Neural crest cell (in vitro differentiated cells): ENCODE results near the gene IRX5. TPM values are rescaled to one million over a fixed set of nuclear protein-coding genes. Genes with fewer than 3 reads are reported as not detected.

ENCODE experiments used
- DNase-seq: peaks from one replicate; pipeline ENCODE4 v3.0.0; 2021; ENCODE audit warnings: low read depth, mixed read lengths, low spot score
- H3K27ac Mint-ChIP-seq: one replicate; pipeline ENCODE4 v1.8.0; 2021; ENCODE audit warnings: mild to moderate bottlenecking, mixed read lengths; ENCODE audit not compliant: unreplicated experiment
- H3K27me3 Mint-ChIP-seq: 2 replicates; pipeline ENCODE4 v1.8.0; 2021; ENCODE audit warnings: low read depth, mild to moderate bottlenecking, mixed read lengths
- H3K36me3 Mint-ChIP-seq: 2 replicates; pipeline ENCODE4 v1.8.0; 2021; ENCODE audit warnings: low read depth, mild to moderate bottlenecking, mixed read lengths
- H3K4me1 Mint-ChIP-seq: 2 replicates; pipeline ENCODE4 v1.8.0; 2021; ENCODE audit warnings: mixed read lengths
- H3K4me3 Mint-ChIP-seq: one replicate; pipeline ENCODE4 v1.8.0; 2021; ENCODE audit warnings: mild to moderate bottlenecking, mixed read lengths
- H3K9me3 Mint-ChIP-seq: 2 replicates; pipeline ENCODE4 v1.8.0; 2021; ENCODE audit warnings: mixed read lengths
- CTCF ChIP-seq: fragments of 200-600 bp; sonication (generic); conservative IDR thresholded peaks from 2 replicates; pipeline ENCODE4 v1.5.0; 2021; ENCODE audit warnings: antibody characterized with exemption, mild to moderate bottlenecking
- total RNA-seq: library from RNA; stranded (reverse); gene quantifications from 2 replicates; pipeline ENCODE4 v1.2.1, GENCODE V29; 2021

The IRX5 gene
- total RNA-seq, 1 donor from 2014 or later = 14.9 TPM

GRCh38 chr16:54891346-54891745, 39.3 kb upstream of the IRX5 start:
- Mint-ChIP-seq H3K27ac (no peak overlapping the region), H3K36me3 (peaks cover 5% of the 10 kb centered on the region), H3K27me3 (no peaks in the 10 kb centered on the region), H3K4me3 (no peak overlapping the region), H3K9me3 (no peaks in the 10 kb centered on the region), H3K4me1 (no peaks in the 10 kb centered on the region)
- no peak for TF ChIP-seq CTCF
- DNase-seq = no peak

- Mint-ChIP-seq H3K4me3 (no peak overlapping the region), H3K4me1 (no peaks in the 10 kb centered on the region), H3K27ac (no peak overlapping the region), H3K9me3 (no peaks in the 10 kb centered on the region), H3K36me3 (peaks cover 5% of the 10 kb centered on the region), H3K27me3 (no peaks in the 10 kb centered on the region)
- DNase-seq = no peak
- TF ChIP-seq CTCF = no peak
Observed at GRCh38 chr16:54892981-54893380, 37.7 kb upstream of the IRX5 start.

GRCh38 chr16:54897930-54898329, 32.7 kb upstream of the IRX5 start:
- Mint-ChIP-seq H3K27me3 (no peaks in the 10 kb centered on the region), H3K4me3 (no peak overlapping the region), H3K27ac (no peak overlapping the region), H3K9me3 (peaks cover 4% of the 10 kb centered on the region), H3K4me1 (no peaks in the 10 kb centered on the region), H3K36me3 (peaks cover 10% of the 10 kb centered on the region)
- no peak for DNase-seq
- TF ChIP-seq CTCF = no peak

- H3K27ac Mint-ChIP-seq = no peak overlapping the region
- TF ChIP-seq CTCF = no peak
- H3K9me3 Mint-ChIP-seq = peaks cover 13% of the 10 kb centered on the region
- H3K4me3 Mint-ChIP-seq = no peak overlapping the region
- H3K4me1 Mint-ChIP-seq = no peaks in the 10 kb centered on the region
- no peaks in the 10 kb centered on the region for H3K27me3 Mint-ChIP-seq
- peaks cover 23% of the 10 kb centered on the region for H3K36me3 Mint-ChIP-seq
- DNase-seq = no peak
Observed at GRCh38 chr16:54901606-54902005, 29.1 kb upstream of the IRX5 start.

- Mint-ChIP-seq H3K4me1 (no peaks in the 10 kb centered on the region), H3K4me3 (no peak overlapping the region), H3K9me3 (peaks cover 16% of the 10 kb centered on the region), H3K27ac (no peak overlapping the region), H3K36me3 (peaks cover 20% of the 10 kb centered on the region), H3K27me3 (no peaks in the 10 kb centered on the region)
- no peak for TF ChIP-seq CTCF
- DNase-seq = no peak
Observed at GRCh38 chr16:54903047-54903446, 27.6 kb upstream of the IRX5 start.

- no peak overlapping the region for H3K4me3 Mint-ChIP-seq
- TF ChIP-seq CTCF = no peak
- no peaks in the 10 kb centered on the region for H3K4me1 Mint-ChIP-seq
- DNase-seq = no peak
- no peak overlapping the region for H3K27ac Mint-ChIP-seq
- peaks cover 10% of the 10 kb centered on the region for H3K9me3 Mint-ChIP-seq
- H3K27me3 Mint-ChIP-seq = no peaks in the 10 kb centered on the region
- H3K36me3 Mint-ChIP-seq = peaks cover 18% of the 10 kb centered on the region
Observed at GRCh38 chr16:54911079-54911478, 19.6 kb upstream of the IRX5 start.
